WTC11 (cell line): ENCODE data around the gene DBI.

Source experiments
- AFF4 ChIP-seq: sonication (generic); formaldehyde crosslinking; IDR thresholded peaks from 2 replicates; pipeline ENCODE4 v1.8.1; 2023; ENCODE audit warnings: mild to moderate bottlenecking, missing genetic modification reagents, borderline replicate concordance
- ATF3 ChIP-seq: sonication (generic); formaldehyde crosslinking; conservative IDR thresholded peaks from 2 replicates; pipeline ENCODE4 v1.8.1; 2022; ENCODE audit warnings: mild to moderate bottlenecking, missing genetic modification reagents
- ESRRA ChIP-seq: sonication (generic); formaldehyde crosslinking; IDR thresholded peaks from 2 replicates; pipeline ENCODE4 v1.8.1; 2022; ENCODE audit warnings: mild to moderate bottlenecking, missing genetic modification reagents, borderline replicate concordance
- NR3C1 ChIP-seq: sonication (generic); formaldehyde crosslinking; conservative IDR thresholded peaks from 2 replicates; pipeline ENCODE4 v1.8.1; 2023; ENCODE audit warnings: low read depth, mild to moderate bottlenecking, missing genetic modification reagents
- ZNF232 ChIP-seq: sonication (generic); formaldehyde crosslinking; IDR thresholded peaks from 2 replicates; pipeline ENCODE4 v1.8.0; 2022; ENCODE audit warnings: mild to moderate bottlenecking, missing genetic modification reagents
- TF ChIP-seq, protein P1 (sequence below): fragments of 250-450 bp; sonication (Bioruptor Pico); IDR thresholded peaks from 2 replicates; pipeline ENCODE4 v1.9.0; 2021; ENCODE audit warnings: mild to moderate bottlenecking, borderline replicate concordance
- TF ChIP-seq, protein P2 (sequence below): fragments of 200-600 bp; IDR thresholded peaks from 2 replicates; pipeline ENCODE4 v1.8.0; 2022; ENCODE audit warnings: antibody characterized with exemption

GRCh38 chr2:119405151-119405550, 38.4 kb downstream of the DBI start:
- TF ChIP-seq, protein P1, sequence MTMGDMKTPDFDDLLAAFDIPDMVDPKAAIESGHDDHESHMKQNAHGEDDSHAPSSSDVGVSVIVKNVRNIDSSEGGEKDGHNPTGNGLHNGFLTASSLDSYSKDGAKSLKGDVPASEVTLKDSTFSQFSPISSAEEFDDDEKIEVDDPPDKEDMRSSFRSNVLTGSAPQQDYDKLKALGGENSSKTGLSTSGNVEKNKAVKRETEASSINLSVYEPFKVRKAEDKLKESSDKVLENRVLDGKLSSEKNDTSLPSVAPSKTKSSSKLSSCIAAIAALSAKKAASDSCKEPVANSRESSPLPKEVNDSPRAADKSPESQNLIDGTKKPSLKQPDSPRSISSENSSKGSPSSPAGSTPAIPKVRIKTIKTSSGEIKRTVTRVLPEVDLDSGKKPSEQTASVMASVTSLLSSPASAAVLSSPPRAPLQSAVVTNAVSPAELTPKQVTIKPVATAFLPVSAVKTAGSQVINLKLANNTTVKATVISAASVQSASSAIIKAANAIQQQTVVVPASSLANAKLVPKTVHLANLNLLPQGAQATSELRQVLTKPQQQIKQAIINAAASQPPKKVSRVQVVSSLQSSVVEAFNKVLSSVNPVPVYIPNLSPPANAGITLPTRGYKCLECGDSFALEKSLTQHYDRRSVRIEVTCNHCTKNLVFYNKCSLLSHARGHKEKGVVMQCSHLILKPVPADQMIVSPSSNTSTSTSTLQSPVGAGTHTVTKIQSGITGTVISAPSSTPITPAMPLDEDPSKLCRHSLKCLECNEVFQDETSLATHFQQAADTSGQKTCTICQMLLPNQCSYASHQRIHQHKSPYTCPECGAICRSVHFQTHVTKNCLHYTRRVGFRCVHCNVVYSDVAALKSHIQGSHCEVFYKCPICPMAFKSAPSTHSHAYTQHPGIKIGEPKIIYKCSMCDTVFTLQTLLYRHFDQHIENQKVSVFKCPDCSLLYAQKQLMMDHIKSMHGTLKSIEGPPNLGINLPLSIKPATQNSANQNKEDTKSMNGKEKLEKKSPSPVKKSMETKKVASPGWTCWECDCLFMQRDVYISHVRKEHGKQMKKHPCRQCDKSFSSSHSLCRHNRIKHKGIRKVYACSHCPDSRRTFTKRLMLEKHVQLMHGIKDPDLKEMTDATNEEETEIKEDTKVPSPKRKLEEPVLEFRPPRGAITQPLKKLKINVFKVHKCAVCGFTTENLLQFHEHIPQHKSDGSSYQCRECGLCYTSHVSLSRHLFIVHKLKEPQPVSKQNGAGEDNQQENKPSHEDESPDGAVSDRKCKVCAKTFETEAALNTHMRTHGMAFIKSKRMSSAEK (CRISPR knock-in tag), result no peak
- TF ChIP-seq NR3C1 (no peak), ATF3 (no peak), ESRRA (CRISPR knock-in tag) (no peak), ZNF232 (CRISPR knock-in tag) (no peak), AFF4 (CRISPR knock-in tag) (no peak)
- TF ChIP-seq, protein P2, sequence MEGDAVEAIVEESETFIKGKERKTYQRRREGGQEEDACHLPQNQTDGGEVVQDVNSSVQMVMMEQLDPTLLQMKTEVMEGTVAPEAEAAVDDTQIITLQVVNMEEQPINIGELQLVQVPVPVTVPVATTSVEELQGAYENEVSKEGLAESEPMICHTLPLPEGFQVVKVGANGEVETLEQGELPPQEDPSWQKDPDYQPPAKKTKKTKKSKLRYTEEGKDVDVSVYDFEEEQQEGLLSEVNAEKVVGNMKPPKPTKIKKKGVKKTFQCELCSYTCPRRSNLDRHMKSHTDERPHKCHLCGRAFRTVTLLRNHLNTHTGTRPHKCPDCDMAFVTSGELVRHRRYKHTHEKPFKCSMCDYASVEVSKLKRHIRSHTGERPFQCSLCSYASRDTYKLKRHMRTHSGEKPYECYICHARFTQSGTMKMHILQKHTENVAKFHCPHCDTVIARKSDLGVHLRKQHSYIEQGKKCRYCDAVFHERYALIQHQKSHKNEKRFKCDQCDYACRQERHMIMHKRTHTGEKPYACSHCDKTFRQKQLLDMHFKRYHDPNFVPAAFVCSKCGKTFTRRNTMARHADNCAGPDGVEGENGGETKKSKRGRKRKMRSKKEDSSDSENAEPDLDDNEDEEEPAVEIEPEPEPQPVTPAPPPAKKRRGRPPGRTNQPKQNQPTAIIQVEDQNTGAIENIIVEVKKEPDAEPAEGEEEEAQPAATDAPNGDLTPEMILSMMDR, result no peak
